C4-2B (cell line): Measurements from ENCODE around the gene JUP.

ENCODE experiments used
- H3K27ac ChIP-seq: fragments of 450-650 bp; 2 replicates; pipeline ENCODE4 v1.5.1; 2017
- CTCF ChIP-seq: fragments of 450-650 bp; conservative IDR thresholded peaks from 2 replicates; pipeline ENCODE4 v1.5.1; 2017; ENCODE audit warnings: mild to moderate bottlenecking
- ZFX ChIP-seq: fragments of 450-650 bp; IDR thresholded peaks from 2 replicates; pipeline ENCODE4 v1.6.1; 2017

JUP gene

DNA sequence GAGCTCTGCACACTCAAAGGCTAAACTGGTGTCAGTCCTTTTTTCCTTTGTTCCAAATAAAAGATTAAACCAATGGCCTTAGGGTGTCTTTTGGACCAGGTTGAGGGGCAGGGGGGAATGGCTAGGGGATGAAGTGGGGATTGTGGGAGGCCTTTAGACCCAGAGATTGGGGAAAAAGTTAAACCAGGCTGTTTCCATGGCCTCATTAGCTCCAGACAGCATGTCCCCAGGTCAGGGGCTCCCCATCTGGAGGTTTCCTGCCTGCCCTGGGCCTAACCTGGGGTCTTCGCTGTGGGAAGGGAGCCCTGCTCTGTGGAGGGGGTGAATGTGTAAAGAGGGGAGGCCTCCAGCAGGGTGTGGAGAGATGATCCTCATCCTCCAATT lies 36.6 kb upstream of the JUP start:
- TF ChIP-seq CTCF (no peak), ZFX (no peak)
- H3K27ac ChIP-seq: no peak overlapping the region

GRCh38 chr17:41822216-41823140 lies 36.0 kb upstream of the JUP start:
- no peak overlapping the region for H3K27ac ChIP-seq
- TF ChIP-seq CTCF (no peak), ZFX (no peak)

DNA sequence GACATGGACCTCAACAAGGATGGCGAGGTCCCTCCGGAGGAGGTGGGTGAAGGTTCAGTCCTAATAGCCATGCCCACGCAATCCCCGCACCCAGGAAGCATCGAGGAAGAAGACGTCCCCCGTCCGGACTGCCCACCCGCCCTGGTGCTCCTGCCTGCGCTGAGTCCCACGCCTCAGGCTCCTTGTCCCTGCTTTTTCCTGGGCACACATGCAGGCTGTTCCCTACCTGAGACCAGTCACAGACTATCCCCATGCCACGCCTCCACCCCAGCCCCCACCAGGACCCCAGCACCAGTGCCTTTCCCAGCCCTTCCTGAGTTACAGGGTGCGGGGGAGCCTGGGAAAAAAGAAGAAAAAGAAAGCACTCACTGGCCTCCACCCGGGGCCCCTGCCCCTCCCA lies 35.3 kb upstream of the JUP start:
- H3K27ac ChIP-seq: no peak overlapping the region
- TF ChIP-seq CTCF: no peak
- TF ChIP-seq ZFX: no peak

GRCh38 chr17:41818024-41818423 lies 31.5 kb upstream of the JUP start:
- H3K27ac ChIP-seq: no peak overlapping the region
- TF ChIP-seq ZFX (no peak), CTCF (no peak)

GRCh38 chr17:41816637-41817320 lies 30.3 kb upstream of the JUP start:
- no peak overlapping the region for H3K27ac ChIP-seq
- TF ChIP-seq ZFX (no peak), CTCF (no peak)

GRCh38 chr17:41814195-41814594 lies 27.7 kb upstream of the JUP start:
- no peak for TF ChIP-seq CTCF
- H3K27ac ChIP-seq: peak overlapping the region; percentile 93

- TF ChIP-seq CTCF (no peak), ZFX (no peak)
- peak overlapping the region; percentile 93 for H3K27ac ChIP-seq
Observed at GRCh38 chr17:41813699-41814124, 27.2 kb upstream of the JUP start.
